H1 (cell line): ENCODE measurements around the gene SOX30. TPM values are rescaled to one million over a fixed set of nuclear protein-coding genes. Genes with fewer than 3 reads are reported as not detected.
"Not testable (repeated sequence)": the region's sequence is repeated elsewhere in the genome, so short reads cannot be mapped to it uniquely, and the experiment has no call there.

ENCODE experiments used
- CTCF ChIA-PET: fragments of 300-600 bp; sonication (Branson Sonifier 250); formaldehyde crosslinking; loops from one replicate; lab custom pipeline; 2021; ENCODE audit not compliant: partially characterized antibody; lab: Charles Lee
- POLR2A ChIA-PET: fragments of 300-600 bp; sonication (Branson Sonifier 250); formaldehyde crosslinking; loops from one replicate; lab custom pipeline; 2021; ENCODE audit warnings: inconsistent platforms; ENCODE audit not compliant: partially characterized antibody; lab: Charles Lee
- DNase-seq, 2 experiments: peaks; one replicate each; pipeline versions ENCODE4 v3.0.0 to v3.0.0-alpha.2; 2010 to 2022; ENCODE audit warnings: low spot score in 2 of 2, low read depth in 1 of 2, mixed read lengths in 1 of 2
- FAIRE-seq: peaks from 2 replicates; lab custom pipeline; 2011; peaks lifted over from hg19 to GRCh38; lab: Jason Lieb, UNC
- H2AFZ ChIP-seq: 2 replicates; pipeline ENCODE4 v1.8.1; 2012; ENCODE audit warnings: low read length, inconsistent platforms
- H2AK5ac ChIP-seq: 2 replicates; pipeline ENCODE4 v1.6.1; 2013; ENCODE audit warnings: low read depth, low read length
- H2BK120ac ChIP-seq: replicated peaks from 2 replicates; pipeline ENCODE3; 2013; ENCODE audit warnings: low read depth, low read length, inconsistent platforms
- H2BK12ac ChIP-seq: 2 replicates; pipeline ENCODE4 v1.6.1; 2013; ENCODE audit warnings: low read depth, low read length
- H2BK15ac ChIP-seq: 2 replicates; pipeline ENCODE4 v1.6.1; 2013; ENCODE audit warnings: low read length
- H2BK20ac ChIP-seq: 2 replicates; pipeline ENCODE4 v1.6.1; 2013; ENCODE audit warnings: low read length
- H2BK5ac ChIP-seq: 2 replicates; pipeline ENCODE4 v1.6.1; 2013; ENCODE audit warnings: low read depth, low read length
- H3K14ac ChIP-seq: 2 replicates; pipeline ENCODE4 v1.6.1; 2013; ENCODE audit warnings: inconsistent platforms; ENCODE audit not compliant: insufficient read length
- H3K18ac ChIP-seq: 2 replicates; pipeline ENCODE4 v1.6.1; 2013; ENCODE audit warnings: low read length; ENCODE audit errors: extremely low read depth
- H3K23ac ChIP-seq: 2 replicates; pipeline ENCODE4 v1.6.1; 2013; ENCODE audit warnings: inconsistent platforms; ENCODE audit not compliant: insufficient read length
- H3K23me2 ChIP-seq: 2 replicates; pipeline ENCODE4 v1.6.1; 2013; ENCODE audit warnings: low read depth, low read length
- H3K27ac ChIP-seq: 2 replicates; pipeline ENCODE4 v1.6.1; 2011; ENCODE audit warnings: low read depth, low read length, inconsistent platforms
- H3K27me3 ChIP-seq, 4 experiments: replicated peaks in 1 of 4; 1 replicate in 1 of 4; 2 replicates in 3 of 4; pipeline versions ENCODE4 v1.6.1 to v1.8.1; 2011 to 2013; ENCODE audit warnings: low read length in 3 of 4, mild to moderate bottlenecking in 3 of 4, inconsistent platforms in 2 of 4, mixed read lengths in 2 of 4, moderate library complexity in 1 of 4; ENCODE audit not compliant: control insufficient read depth in 3 of 4, insufficient read depth in 3 of 4; ENCODE audit errors: extremely low read depth in 1 of 4
- H3K36me3 ChIP-seq, 4 experiments: 2 replicates each; pipeline versions ENCODE4 v1.6.1 to v1.8.1; 2011 to 2013; ENCODE audit warnings: mild to moderate bottlenecking in 4 of 4, low read length in 3 of 4, moderate library complexity in 2 of 4, control low read depth in 1 of 4, inconsistent platforms in 1 of 4; ENCODE audit not compliant: insufficient read depth in 4 of 4, control insufficient read depth in 2 of 4
- H3K4ac ChIP-seq: replicated peaks from 2 replicates; pipeline ENCODE3; 2013; ENCODE audit warnings: low read length, low read depth, mixed read lengths, inconsistent platforms; ENCODE audit not compliant: insufficient read length
- H3K4me1 ChIP-seq, 4 experiments: replicated peaks in 1 of 4; 1 replicate in 1 of 4; 2 replicates in 3 of 4; pipeline versions ENCODE4 v1.6.1 to v1.8.1; 2011 to 2013; ENCODE audit warnings: low read length in 3 of 4, inconsistent platforms in 2 of 4, mixed read lengths in 1 of 4; ENCODE audit not compliant: insufficient read depth in 4 of 4, control insufficient read depth in 3 of 4
- H3K4me2 ChIP-seq, 2 experiments: 2 replicates each; pipeline versions ENCODE4 v1.6.1 to v1.8.1; 2011 to 2013; ENCODE audit warnings: low read depth in 2 of 2, low read length in 2 of 2, control low read depth in 1 of 2, inconsistent platforms in 1 of 2, mild to moderate bottlenecking in 1 of 2; ENCODE audit not compliant: insufficient read depth in 1 of 2
- H3K4me3 ChIP-seq, 4 experiments: fragments of 200-600, 300-600 bp in 1 of 4; sonication (generic), shearing (Covaris generic), sonication (Bioruptor Twin) in 1 of 4; 2 replicates each; pipeline versions ENCODE4 v1.5.1 to v1.8.1; 2011 to 2016; ENCODE audit warnings: low read length in 4 of 4, low read depth in 3 of 4, control low read depth in 2 of 4, inconsistent platforms in 2 of 4, mild to moderate bottlenecking in 2 of 4, mixed read lengths in 1 of 4, moderate library complexity in 1 of 4; ENCODE audit not compliant: insufficient read depth in 2 of 4; ENCODE audit errors: extremely low read depth in 1 of 4
- H3K56ac ChIP-seq: replicated peaks from 2 replicates; pipeline ENCODE3; 2013; ENCODE audit warnings: low read depth, mild to moderate bottlenecking, mixed read lengths, low read length, inconsistent platforms; ENCODE audit not compliant: insufficient read length
- H3K79me1 ChIP-seq: 2 replicates; pipeline ENCODE4 v1.6.1; 2013; ENCODE audit warnings: low read depth, low read length, control low read depth
- H3K79me2 ChIP-seq, 2 experiments: 2 replicates each; pipeline versions ENCODE4 v1.6.1 to v1.8.1; 2012 to 2013; ENCODE audit warnings: low read length in 2 of 2, mild to moderate bottlenecking in 2 of 2, inconsistent platforms in 1 of 2; ENCODE audit not compliant: insufficient read depth in 2 of 2, control insufficient read depth in 1 of 2
- H3K9ac ChIP-seq, 4 experiments: replicated peaks in 1 of 4; 1 replicate in 1 of 4; 2 replicates in 3 of 4; pipeline versions ENCODE4 v1.6.1 to v1.8.1; 2011 to 2013; ENCODE audit warnings: low read depth in 3 of 4, low read length in 3 of 4, control low read depth in 2 of 4, mild to moderate bottlenecking in 2 of 4, moderate library complexity in 2 of 4, inconsistent platforms in 1 of 4; ENCODE audit errors: extremely low read depth in 1 of 4
- H3K9me3 ChIP-seq, 2 experiments: 2 replicates each; pipeline versions ENCODE4 v1.6.1 to v1.8.1; 2012 to 2013; ENCODE audit warnings: mild to moderate bottlenecking in 2 of 2, moderate library complexity in 2 of 2, control low read depth in 1 of 2, inconsistent platforms in 1 of 2, low read depth in 1 of 2, low read length in 1 of 2, mixed read lengths in 1 of 2; ENCODE audit not compliant: insufficient read depth in 2 of 2
- H4K20me1 ChIP-seq, 2 experiments: replicated peaks in 1 of 2; 2 replicates each; pipeline versions ENCODE3 to v1.8.1; 2011 to 2013; ENCODE audit warnings: inconsistent platforms in 2 of 2, low read length in 2 of 2, mild to moderate bottlenecking in 1 of 2; ENCODE audit not compliant: insufficient read depth in 2 of 2, control insufficient read depth in 1 of 2
- H4K5ac ChIP-seq: 2 replicates; pipeline ENCODE4 v1.6.1; 2013; ENCODE audit warnings: low read length, low read depth, mixed read lengths, inconsistent platforms; ENCODE audit not compliant: insufficient read length
- H4K8ac ChIP-seq: 2 replicates; pipeline ENCODE4 v1.8.0; 2013; ENCODE audit warnings: mild to moderate bottlenecking, moderate library complexity, low read length, inconsistent platforms; ENCODE audit not compliant: insufficient read depth; ENCODE audit errors: extremely low read depth
- H4K91ac ChIP-seq: replicated peaks from 2 replicates; pipeline ENCODE3; 2013; ENCODE audit warnings: low read length, mixed read lengths, inconsistent platforms; ENCODE audit not compliant: insufficient read length
- WGBS, 2 experiments: shearing (Covaris generic) in 1 of 2; methylation state at CpG; one replicate each; pipeline versions ENCODE4 v1.1.6 to v1.1.7; 2013 to 2015; ENCODE audit warnings: low lambda C conversion rate in 2 of 2, mixed read lengths in 2 of 2, inconsistent platforms in 1 of 2, low coverage in 1 of 2, missing lambda C conversion rate in 1 of 2; ENCODE audit not compliant: insufficient replicate concordance in 2 of 2, insufficient coverage in 1 of 2, insufficient read length in 1 of 2; ENCODE audit errors: extremely low coverage in 1 of 2, missing lambda C conversion rate in 1 of 2; 5-methylcytosine and 5-hydroxymethylcytosine counted together
- polyA plus RNA-seq, 7 experiments: library from polyadenylated mRNA; depleted of rRNA in 3 of 7; stranded (reverse) in 5 of 7; unstranded in 2 of 7; fragments of >200 nt in 5 of 7; fragments of 200-250 nt in 2 of 7; gene quantifications; 1 replicate in 5 of 7; 2 replicates in 1 of 7; 4 replicates in 1 of 7; pipeline versions ENCODE4 v1.2.1 to v1.2.3, GENCODE V29; 2011 to 2013; ENCODE audit warnings: missing spikeins in 2 of 7, mixed read lengths in 2 of 7
- total RNA-seq: library from RNA; stranded (reverse); fragmentation: NEBNext Ultra II Directional; extraction: Animal tissue kit (Norgen Biotek cat#: 25700); gene quantifications from 2 replicates; pipeline ENCODE4 v1.2.1, GENCODE V29; 2021

The SOX30 gene
- total and polyA plus RNA-seq, 2 of the 8 experiments (the other 6 are each of a cell fraction or from before 2014, with no cell fraction given), result 0.35 TPM; not detected in 1

- H3K79me1 ChIP-seq, H3K18ac ChIP-seq, H3K36me3 ChIP-seq, FAIRE-seq, H3K4ac ChIP-seq, H2BK5ac ChIP-seq, H2AFZ ChIP-seq, H3K9ac ChIP-seq, H3K23me2 ChIP-seq, H3K56ac ChIP-seq, POLR2A ChIA-PET, H2BK20ac ChIP-seq, H3K27ac ChIP-seq, H2BK120ac ChIP-seq, H4K91ac ChIP-seq, H2AK5ac ChIP-seq, H3K4me2 ChIP-seq, H3K79me2 ChIP-seq, H3K4me3 ChIP-seq, DNase-seq, H4K5ac ChIP-seq, H3K14ac ChIP-seq, H4K8ac ChIP-seq, H3K23ac ChIP-seq, H4K20me1 ChIP-seq, H2BK15ac ChIP-seq, H2BK12ac ChIP-seq, H3K4me1 ChIP-seq, H3K27me3 ChIP-seq: not testable (repeated sequence)
- CTCF ChIA-PET, result interaction anchor here (0.8 to 2.0 kb wide), 2 partner anchors 67 to 69 kb away, joined by 3 to 7 read pairs; partner anchors contain the start of gene LSM11
- H3K9me3 ChIP-seq, result peaks cover 0 to 12% of the 10 kb centered on the region in 2 experiments; a peak in 1 of 4 replicates
- WGBS, 2 experiments, result 73% methylated on average over 4 of the region's 4 CpGs; no CpG with 5 or more reads in 1 of the 2 experiments
These were observed 22.1 kb upstream of the SOX30 start for GRCh38 chr5:157674351-157674750.
